ENCODE results near the gene LOX.
"Not testable (repeated sequence)": the region's sequence is repeated elsewhere in the genome, so short reads cannot be mapped to it uniquely, and the experiment has no call there.

The LOX gene

GRCh38 chr5:122097391-122097790, 19.3 kb upstream of the LOX start:
- no peak for DNase-seq

- DNase-seq, result no peak
Measured at GRCh38 chr5:122095158-122095557, 17.1 kb upstream of the LOX start.

GRCh38 chr5:122094251-122094650, 16.2 kb upstream of the LOX start:
- DNase-seq, result not testable (repeated sequence)

- peak; percentile 63 for DNase-seq
Measured at GRCh38 chr5:122093415-122094180, 15.5 kb upstream of the LOX start.

- no peak for DNase-seq
Measured at GRCh38 chr5:122091936-122092600, 14.0 kb upstream of the LOX start.

- DNase-seq, result peak; percentile 69
Measured at GRCh38 chr5:122089096-122090013, 11.3 kb upstream of the LOX start.

GRCh38 chr5:122085041-122085440, 7.0 kb upstream of the LOX start:
- DNase-seq, result no peak

- no peak for DNase-seq
Measured at GRCh38 chr5:122083535-122083934, 5.5 kb upstream of the LOX start.

GRCh38 chr5:122081541-122081940, 3.5 kb upstream of the LOX start:
- DNase-seq, result no peak

GRCh38 chr5:122077366-122078115, 518 bp downstream of the LOX start:
- DNase-seq, result no peak

GRCh38 chr5:122076669-122077365, 1.2 kb downstream of the LOX start:
- peak; percentile 71 for DNase-seq

- DNase-seq, result no peak
Measured at GRCh38 chr5:122076050-122076461, 2.0 kb downstream of the LOX start.

- no peak for DNase-seq
Measured at GRCh38 chr5:122073864-122074263, 4.2 kb downstream of the LOX start.

- no peak for DNase-seq
Measured at GRCh38 chr5:122073018-122073417, 5.0 kb downstream of the LOX start.

GRCh38 chr5:122067390-122067789, 10.7 kb downstream of the LOX start:
- no peak for DNase-seq

- DNase-seq, result no peak
Measured at GRCh38 chr5:122064992-122065391, 13.1 kb downstream of the LOX start.

- no peak for DNase-seq
Measured at GRCh38 chr5:122063836-122064235, 14.2 kb downstream of the LOX start.

GRCh38 chr5:122062205-122062604, 15.9 kb downstream of the LOX start:
- DNase-seq, result no peak

GRCh38 chr5:122056913-122057312, 21.1 kb downstream of the LOX start:
- DNase-seq, result no peak

GRCh38 chr5:122054266-122054665, 23.8 kb downstream of the LOX start:
- no peak for DNase-seq

GRCh38 chr5:122053181-122054109, 24.6 kb downstream of the LOX start:
- DNase-seq, result no peak

Data from amniotic stem cell (primary cell).